Keratinocyte (primary cell): Measurements from ENCODE around the gene RHOBTB3. TPM values are rescaled to one million over a fixed set of nuclear protein-coding genes. Genes with fewer than 3 reads are reported as not detected.

Experiments used
- DNase-seq: peaks from one replicate; pipeline ENCODE4 v3.0.0-alpha.2; 2011; ENCODE audit warnings: low read depth, missing footprints, low spot score
- FAIRE-seq: peaks from 2 replicates; lab custom pipeline; 2011; peaks lifted over from hg19 to GRCh38; lab: Jason Lieb, UNC
- H2AFZ ChIP-seq: 2 replicates; pipeline ENCODE4 v1.6.0; 2012; ENCODE audit warnings: low read length, control low read depth, inconsistent platforms; ENCODE audit not compliant: control insufficient read depth
- H3K27ac ChIP-seq: 2 replicates; pipeline ENCODE4 v1.5.1; 2011; ENCODE audit warnings: low read length; ENCODE audit not compliant: control insufficient read depth, insufficient read depth
- H3K27me3 ChIP-seq: 3 replicates; pipeline ENCODE4 v1.6.0; 2011; ENCODE audit warnings: low read length; ENCODE audit not compliant: control insufficient read depth, insufficient read depth; ENCODE audit errors: extremely low read depth
- H3K36me3 ChIP-seq, 2 experiments: 2 replicates in 1 of 2; 3 replicates in 1 of 2; pipeline ENCODE4 v1.5.1; 2011; ENCODE audit warnings: low read length in 2 of 2, mild to moderate bottlenecking in 1 of 2; ENCODE audit not compliant: control insufficient read depth in 2 of 2, insufficient read depth in 2 of 2; ENCODE audit errors: extremely low read depth in 1 of 2
- H3K4me1 ChIP-seq: 3 replicates; pipeline ENCODE4 v1.5.1; 2011; ENCODE audit warnings: low read length; ENCODE audit not compliant: control insufficient read depth, insufficient read depth; ENCODE audit errors: extremely low read depth
- H3K4me2 ChIP-seq: 3 replicates; pipeline ENCODE4 v1.6.0; 2011; ENCODE audit warnings: low read depth, low read length; ENCODE audit not compliant: control insufficient read depth, insufficient read depth; ENCODE audit errors: extremely low read depth
- H3K4me3 ChIP-seq, 3 experiments: fragments of 200-600 bp in 1 of 3; sonication (generic) in 1 of 3; 2 replicates in 2 of 3; 3 replicates in 1 of 3; pipeline ENCODE4 v1.5.1; 2011 to 2016; ENCODE audit warnings: low read length in 3 of 3, mild to moderate bottlenecking in 3 of 3, control low read depth in 2 of 3, inconsistent platforms in 1 of 3, low read depth in 1 of 3, mixed read lengths in 1 of 3, mixed run types in 1 of 3, moderate library complexity in 1 of 3; ENCODE audit not compliant: control insufficient read depth in 2 of 3, insufficient read depth in 2 of 3; ENCODE audit errors: extremely low read depth in 1 of 3
- H3K79me2 ChIP-seq: 2 replicates; pipeline ENCODE4 v1.6.0; 2012; ENCODE audit warnings: low read length; ENCODE audit not compliant: control insufficient read depth, insufficient read depth
- H3K9ac ChIP-seq: 3 replicates; pipeline ENCODE4 v1.6.0; 2011; ENCODE audit warnings: low read length; ENCODE audit not compliant: control insufficient read depth, insufficient read depth; ENCODE audit errors: extremely low read depth
- H3K9me1 ChIP-seq: 3 replicates; pipeline ENCODE4 v1.6.0; 2011; ENCODE audit warnings: low read length; ENCODE audit not compliant: control insufficient read depth, insufficient read depth; ENCODE audit errors: extremely low read depth
- H3K9me3 ChIP-seq: 2 replicates; pipeline ENCODE4 v1.5.1; 2012; ENCODE audit warnings: low read depth, low read length; ENCODE audit not compliant: control insufficient read depth
- H4K20me1 ChIP-seq: 3 replicates; pipeline ENCODE4 v1.6.0; 2011; ENCODE audit warnings: low read length; ENCODE audit not compliant: control insufficient read depth, insufficient read depth; ENCODE audit errors: extremely low read depth
- EZH2 ChIP-seq: IDR thresholded peaks from one replicate; pipeline ENCODE4 v1.6.1; 2012; ENCODE audit warnings: inconsistent platforms, mild to moderate bottlenecking, low read length, moderate library complexity
- dilution Hi-C: fragments of 300-500 bp; cut with MboI; formaldehyde crosslinking; loops from one replicate; pipeline ENCODE4 v1.7.0; 2020; ENCODE audit warnings: low sequenced_read_pairs; ENCODE audit not compliant: extremely low pct_ligation_motif_present
- polyA plus RNA-seq, 5 experiments: library from polyadenylated mRNA; depleted of rRNA in 3 of 5; stranded (reverse) in 3 of 5; stranded (forward) in 1 of 5; unstranded in 1 of 5; fragments of >200 nt; gene quantifications; 1 replicate in 1 of 5; 2 replicates in 3 of 5; 3 replicates in 1 of 5; pipeline versions ENCODE4 v1.2.1 to v1.2.3, GENCODE V29; 2011 to 2012; ENCODE audit warnings: missing spikeins in 2 of 5, low read depth in 1 of 5, low replicate concordance in 1 of 5
- TF ChIP-seq, protein P1 (sequence below), 3 experiments: IDR thresholded peaks in 1 of 3; conservative IDR thresholded peaks in 1 of 3; optimal IDR thresholded peaks in 1 of 3; 2 replicates in 2 of 3; 3 replicates in 1 of 3; pipeline versions ENCODE3 to v1.5.1; 2011; ENCODE audit warnings: low read length in 3 of 3, mild to moderate bottlenecking in 3 of 3, moderate library complexity in 2 of 3, control low read depth in 1 of 3, inconsistent platforms in 1 of 3; ENCODE audit not compliant: insufficient read depth in 2 of 3; ENCODE audit errors: extremely low read depth in 1 of 3

Gene RHOBTB3
- polyA plus RNA-seq, 1 donor (not counting 4 experiments of a cell fraction or from before 2014, with no cell fraction given) = 4.7 TPM

DNA sequence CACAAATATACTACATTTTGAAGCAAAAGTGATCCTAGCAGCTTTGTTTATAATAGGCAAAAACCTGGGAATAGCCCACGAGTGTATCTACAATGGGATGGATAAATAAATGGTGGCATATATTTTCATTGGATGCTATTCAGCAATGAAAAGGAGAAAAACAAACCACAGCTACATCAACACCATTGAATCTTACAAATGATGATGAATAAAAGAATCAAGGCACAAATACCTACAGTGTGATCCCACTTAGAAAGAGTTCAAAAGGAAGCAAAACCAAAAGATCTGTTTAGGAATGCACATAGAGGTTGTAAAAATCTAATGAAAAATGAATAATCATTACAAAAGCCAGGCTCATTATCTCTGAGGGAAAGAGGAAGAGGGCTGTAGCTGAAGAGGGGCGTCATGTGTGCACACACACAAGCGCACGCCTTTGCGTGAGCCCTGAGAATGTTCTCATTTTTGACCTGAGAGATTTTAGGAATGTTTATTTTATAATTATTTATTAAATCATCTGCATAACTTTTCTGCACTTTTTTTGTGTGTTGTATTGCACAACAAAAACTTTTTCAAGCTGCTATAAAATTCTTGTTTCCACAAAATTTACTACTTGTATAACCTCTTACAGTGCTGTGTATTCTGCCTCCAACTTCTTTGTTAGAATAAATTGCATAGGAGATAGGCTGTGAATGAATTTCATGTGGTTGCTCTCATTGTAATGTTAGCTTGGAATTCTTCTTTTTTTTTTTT, 5.9 kb upstream of the RHOBTB3 start:
- H3K9ac ChIP-seq = no peak overlapping the region
- no peak overlapping the region for H3K27ac ChIP-seq
- no peak for FAIRE-seq
- peaks cover 16% of the 10 kb centered on the region for H3K4me1 ChIP-seq
- H3K9me3 ChIP-seq = no peaks in the 10 kb centered on the region
- H3K36me3 ChIP-seq = no peaks in the 10 kb centered on the region
- H3K9me1 ChIP-seq = no peaks in the 10 kb centered on the region
- H3K27me3 ChIP-seq = no peaks in the 10 kb centered on the region
- no peak for DNase-seq
- dilution Hi-C loops = no loop called here
- no peaks in the 10 kb centered on the region for H3K79me2 ChIP-seq
- H2AFZ ChIP-seq = no peak overlapping the region
- TF ChIP-seq, protein P1, sequence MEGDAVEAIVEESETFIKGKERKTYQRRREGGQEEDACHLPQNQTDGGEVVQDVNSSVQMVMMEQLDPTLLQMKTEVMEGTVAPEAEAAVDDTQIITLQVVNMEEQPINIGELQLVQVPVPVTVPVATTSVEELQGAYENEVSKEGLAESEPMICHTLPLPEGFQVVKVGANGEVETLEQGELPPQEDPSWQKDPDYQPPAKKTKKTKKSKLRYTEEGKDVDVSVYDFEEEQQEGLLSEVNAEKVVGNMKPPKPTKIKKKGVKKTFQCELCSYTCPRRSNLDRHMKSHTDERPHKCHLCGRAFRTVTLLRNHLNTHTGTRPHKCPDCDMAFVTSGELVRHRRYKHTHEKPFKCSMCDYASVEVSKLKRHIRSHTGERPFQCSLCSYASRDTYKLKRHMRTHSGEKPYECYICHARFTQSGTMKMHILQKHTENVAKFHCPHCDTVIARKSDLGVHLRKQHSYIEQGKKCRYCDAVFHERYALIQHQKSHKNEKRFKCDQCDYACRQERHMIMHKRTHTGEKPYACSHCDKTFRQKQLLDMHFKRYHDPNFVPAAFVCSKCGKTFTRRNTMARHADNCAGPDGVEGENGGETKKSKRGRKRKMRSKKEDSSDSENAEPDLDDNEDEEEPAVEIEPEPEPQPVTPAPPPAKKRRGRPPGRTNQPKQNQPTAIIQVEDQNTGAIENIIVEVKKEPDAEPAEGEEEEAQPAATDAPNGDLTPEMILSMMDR (optimal IDR thresholded peaks at IDR 0.05 in 1 of 3, IDR thresholded peaks at IDR 0.05 in 1 of 3, conservative IDR thresholded peaks at IDR 0.05 in 1 of 3; ENCODE audit: extremely low read depth in 1 of 3, insufficient read depth in 2 of 3, low read length in 3 of 3) = no peak
- no peak for TF ChIP-seq EZH2
- no peaks in the 10 kb centered on the region for H4K20me1 ChIP-seq
- no peak overlapping the region for H3K4me2 ChIP-seq
- no peak overlapping the region for H3K4me3 ChIP-seq

DNA sequence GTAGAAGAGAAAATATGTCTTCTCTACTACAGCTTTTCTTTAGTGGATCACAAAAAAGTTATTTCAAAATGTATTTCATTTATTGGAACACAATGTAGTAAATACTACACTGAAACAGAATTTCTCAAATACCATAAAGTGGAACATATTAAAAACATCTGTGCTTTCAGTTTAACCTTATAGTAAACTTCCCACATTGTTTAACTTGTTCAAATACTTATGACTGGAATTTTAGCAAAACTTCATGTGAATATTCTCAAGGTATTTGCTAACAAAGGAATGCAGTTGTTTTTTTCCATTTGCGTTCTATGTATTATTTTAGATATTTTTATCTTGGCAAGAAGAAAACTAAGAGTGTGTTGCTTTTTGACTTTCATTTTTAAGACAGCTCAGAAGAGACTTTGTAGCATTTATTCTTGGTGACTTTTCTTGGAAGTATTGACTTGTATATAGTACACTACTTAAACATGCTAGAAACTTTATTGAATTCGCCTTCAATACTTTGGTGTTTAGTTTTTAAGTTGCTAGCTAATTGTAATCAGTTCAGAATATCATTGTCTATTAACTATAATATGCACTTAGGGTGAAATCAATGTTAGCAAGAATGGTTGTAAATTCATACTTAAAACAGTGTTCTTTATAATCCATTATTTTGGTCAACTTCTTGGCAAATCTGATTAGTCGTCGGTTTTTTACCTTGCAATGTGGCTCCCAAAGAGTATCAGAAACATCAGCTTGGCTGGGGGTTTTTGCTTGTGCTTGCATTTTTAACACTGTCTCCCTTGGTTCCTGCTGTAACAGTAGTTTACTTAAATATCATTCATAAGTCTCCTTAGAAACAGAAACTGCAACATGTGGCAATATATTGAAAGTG, 5.0 kb upstream of the RHOBTB3 start:
- H3K4me1 ChIP-seq = peaks cover 22% of the 10 kb centered on the region
- no peak for DNase-seq
- dilution Hi-C loops = no loop called here
- no peak for FAIRE-seq
- no peaks in the 10 kb centered on the region for H3K36me3 ChIP-seq
- H3K4me3 ChIP-seq = no peak overlapping the region
- no peaks in the 10 kb centered on the region for H3K9me3 ChIP-seq
- no peak overlapping the region for H3K9ac ChIP-seq
- no peaks in the 10 kb centered on the region for H4K20me1 ChIP-seq
- no peak overlapping the region for H2AFZ ChIP-seq
- TF ChIP-seq, protein P1 (optimal IDR thresholded peaks at IDR 0.05 in 1 of 3, IDR thresholded peaks at IDR 0.05 in 1 of 3, conservative IDR thresholded peaks at IDR 0.05 in 1 of 3; ENCODE audit: extremely low read depth in 1 of 3, insufficient read depth in 2 of 3, low read length in 3 of 3) = no peak
- no peak for TF ChIP-seq EZH2
- H3K27me3 ChIP-seq = no peaks in the 10 kb centered on the region
- no peak overlapping the region for H3K27ac ChIP-seq
- H3K9me1 ChIP-seq = no peaks in the 10 kb centered on the region
- H3K4me2 ChIP-seq = no peak overlapping the region
- no peaks in the 10 kb centered on the region for H3K79me2 ChIP-seq
